CD8-positive, alpha-beta memory T cell (primary cell): ENCODE data around the gene ITGB1BP1. TPM values are rescaled to one million over a fixed set of nuclear protein-coding genes. Genes with fewer than 3 reads are reported as not detected.
"Not testable (repeated sequence)": the region's sequence is repeated elsewhere in the genome, so short reads cannot be mapped to it uniquely, and the experiment has no call there.

Experiments used
- CTCF ChIA-PET: fragments of 350-600 bp; sonication (Branson Sonifier 250); formaldehyde crosslinking; loops from one replicate; lab custom pipeline; 2021; ENCODE audit warnings: antibody characterized with exemption; lab: Charles Lee
- POLR2A ChIA-PET: fragments of 350-600 bp; sonication (Branson Sonifier 250); formaldehyde crosslinking; loops from one replicate; lab custom pipeline; 2021; ENCODE audit warnings: antibody characterized with exemption; lab: Charles Lee
- DNase-seq, 5 donors: peaks; one replicate each; pipeline versions ENCODE4 v3.0.0 to v3.0.0-alpha.2; 2020 to 2022; ENCODE audit warnings: mixed read lengths in 1 of 5
- H3K27ac ChIP-seq: one replicate; pipeline ENCODE4 v1.7.0; 2013; ENCODE audit warnings: low read depth, mild to moderate bottlenecking, low read length, moderate library complexity
- H3K27me3 ChIP-seq: 2 replicates; pipeline ENCODE4 v1.7.0; 2013; ENCODE audit warnings: low read length, mild to moderate bottlenecking; ENCODE audit not compliant: insufficient read depth, poor library complexity, severe bottlenecking
- H3K36me3 ChIP-seq: 2 replicates; pipeline ENCODE4 v1.7.0; 2013; ENCODE audit warnings: mild to moderate bottlenecking, low read length, moderate library complexity; ENCODE audit not compliant: insufficient read depth
- H3K4me1 ChIP-seq: 2 replicates; pipeline ENCODE4 v1.7.0; 2013; ENCODE audit warnings: mild to moderate bottlenecking, low read length, moderate library complexity; ENCODE audit not compliant: insufficient read depth
- H3K4me3 ChIP-seq: 2 replicates; pipeline ENCODE4 v1.7.0; 2013; ENCODE audit warnings: mild to moderate bottlenecking, low read length
- H3K9me3 ChIP-seq: 2 replicates; pipeline ENCODE4 v1.7.0; 2013; ENCODE audit warnings: mild to moderate bottlenecking, low read length
- H3K27ac Mint-ChIP-seq, 8 donors: one replicate each; pipeline ENCODE4 v1.8.0; 2020 to 2021; ENCODE audit warnings: mixed read lengths in 8 of 8, mild to moderate bottlenecking in 6 of 8, inconsistent platforms in 3 of 8, moderate library complexity in 3 of 8
- H3K27me3 Mint-ChIP-seq, 2 donors: one replicate each; pipeline ENCODE4 v1.8.0; 2020 to 2021; ENCODE audit warnings: mixed read lengths in 2 of 2, mild to moderate bottlenecking in 1 of 2, moderate library complexity in 1 of 2
- H3K36me3 Mint-ChIP-seq, 3 donors: one replicate each; pipeline ENCODE4 v1.8.0; 2020 to 2021; ENCODE audit warnings: mixed read lengths in 3 of 3, inconsistent platforms in 1 of 3, mild to moderate bottlenecking in 1 of 3
- H3K4me1 Mint-ChIP-seq, 3 donors: one replicate each; pipeline ENCODE4 v1.8.0; 2020 to 2021; ENCODE audit warnings: mixed read lengths in 3 of 3, inconsistent platforms in 1 of 3, mild to moderate bottlenecking in 1 of 3
- H3K4me3 Mint-ChIP-seq, 7 donors: one replicate each; pipeline ENCODE4 v1.8.0; 2020 to 2021; ENCODE audit warnings: mixed read lengths in 7 of 7, mild to moderate bottlenecking in 6 of 7, moderate library complexity in 4 of 7, inconsistent platforms in 2 of 7
- H3K9me3 Mint-ChIP-seq, 5 donors: one replicate each; pipeline ENCODE4 v1.8.0; 2020 to 2022; ENCODE audit warnings: mixed read lengths in 5 of 5, mild to moderate bottlenecking in 3 of 5, moderate library complexity in 2 of 5, inconsistent platforms in 1 of 5
- polyA plus RNA-seq: library from polyadenylated mRNA; unstranded; fragments of 300-500 nt; fragmentation: Illumina TruSeq; gene quantifications from one replicate; pipeline ENCODE4 v1.2.3, GENCODE V29; 2021
- total RNA-seq, 2 experiments: library from RNA; stranded (reverse); gene quantifications; one replicate each; pipeline ENCODE4 v1.2.3, GENCODE V29; 2021

ITGB1BP1 gene
- total and polyA plus RNA-seq, 3 experiments from 2014 or later: 185 to 200 (median 195) TPM

DNA sequence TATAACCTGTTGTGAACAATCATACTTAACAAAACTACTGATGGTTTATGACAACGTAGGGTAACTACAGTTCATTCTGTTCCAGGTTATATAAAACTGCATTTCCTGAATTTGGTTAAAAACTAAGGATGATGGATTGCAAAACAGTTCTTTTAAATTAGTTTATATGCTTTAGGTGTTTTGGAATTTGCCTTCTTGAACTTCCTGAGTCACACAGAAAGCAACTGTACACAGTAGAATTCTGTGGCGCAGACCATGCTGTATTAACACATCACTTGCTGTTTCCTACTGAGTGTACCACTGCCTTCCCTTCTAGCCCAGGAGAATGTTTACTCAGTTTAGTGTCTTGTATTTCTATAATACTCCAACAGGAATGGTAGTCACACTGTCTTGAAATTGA, 19.4 kb downstream of the ITGB1BP1 start:
- H3K4me1 ChIP-seq: no peaks in the 10 kb centered on the region
- Mint-ChIP-seq H3K36me3 (peaks cover 0 to 30% (median 13%) of the 10 kb centered on the region in 3 donors), H3K4me3 (no peak overlapping the region), H3K27ac (no peak overlapping the region), H3K27me3 (peaks cover 0 to 2% of the 10 kb centered on the region in 2 donors), H3K9me3 (no peaks in the 10 kb centered on the region), H3K4me1 (peaks cover 0 to 4% (median 0%) of the 10 kb centered on the region in 3 donors)
- no peak overlapping the region for H3K4me3 ChIP-seq
- H3K36me3 ChIP-seq: peaks cover 14% of the 10 kb centered on the region
- no peak overlapping the region for H3K27ac ChIP-seq
- ChIA-PET CTCF (no interaction called here), POLR2A (no interaction called here)
- no peak for DNase-seq
- H3K27me3 ChIP-seq: no peaks in the 10 kb centered on the region
- no peaks in the 10 kb centered on the region for H3K9me3 ChIP-seq

DNA sequence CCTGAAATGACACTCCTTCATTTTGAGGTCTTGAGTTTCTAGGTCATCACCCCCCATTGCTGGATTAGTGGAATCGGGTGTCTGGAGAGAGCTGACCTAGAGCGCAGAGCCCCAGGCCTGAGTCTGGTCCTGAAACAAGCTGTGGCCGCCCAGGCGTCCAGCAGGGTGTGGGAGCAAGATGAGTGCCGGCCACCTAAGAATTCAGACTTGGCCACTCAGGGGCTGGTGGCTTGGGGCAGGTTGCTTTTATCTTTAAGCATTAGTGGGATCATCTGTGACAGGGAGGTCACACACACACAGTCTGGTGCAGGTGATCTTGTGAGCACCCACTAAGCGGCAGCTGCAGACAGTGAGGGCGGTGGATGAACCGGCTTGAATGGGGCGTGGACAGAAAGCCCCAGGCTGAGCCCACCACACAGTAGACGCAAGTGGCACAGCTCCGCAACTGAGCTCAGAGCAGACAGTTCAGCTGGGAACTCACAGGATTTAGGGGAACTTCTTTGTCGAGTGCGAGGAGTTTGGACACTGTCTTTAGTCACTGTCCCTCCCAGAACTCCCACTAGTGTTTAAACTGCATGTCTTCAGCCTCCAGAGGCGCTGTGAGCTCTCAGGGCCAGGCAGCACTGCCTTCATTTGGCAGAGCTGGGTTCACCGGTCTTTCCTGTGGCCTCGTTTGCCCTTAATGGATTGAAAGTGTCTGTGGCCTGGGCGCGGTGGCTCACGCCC, 21.5 kb downstream of the ITGB1BP1 start:
- Histone ChIP-seq H3K9me3 (no peaks in the 10 kb centered on the region), H3K27me3 (no peaks in the 10 kb centered on the region), H3K4me1 (no peaks in the 10 kb centered on the region), H3K36me3 (peaks cover 3% of the 10 kb centered on the region), H3K27ac (no peak overlapping the region), H3K4me3 (no peak overlapping the region)
- Mint-ChIP-seq H3K27ac (no peak overlapping the region), H3K4me1 (peaks cover 0 to 4% (median 0%) of the 10 kb centered on the region in 3 donors), H3K27me3 (peaks cover 0 to 1% of the 10 kb centered on the region in 2 donors), H3K9me3 (no peaks in the 10 kb centered on the region), H3K36me3 (peaks cover 0 to 10% (median 6%) of the 10 kb centered on the region in 3 donors), H3K4me3 (no peak overlapping the region)
- POLR2A ChIA-PET: no interaction called here
- DNase-seq: no peak
- CTCF ChIA-PET: no interaction called here

DNA sequence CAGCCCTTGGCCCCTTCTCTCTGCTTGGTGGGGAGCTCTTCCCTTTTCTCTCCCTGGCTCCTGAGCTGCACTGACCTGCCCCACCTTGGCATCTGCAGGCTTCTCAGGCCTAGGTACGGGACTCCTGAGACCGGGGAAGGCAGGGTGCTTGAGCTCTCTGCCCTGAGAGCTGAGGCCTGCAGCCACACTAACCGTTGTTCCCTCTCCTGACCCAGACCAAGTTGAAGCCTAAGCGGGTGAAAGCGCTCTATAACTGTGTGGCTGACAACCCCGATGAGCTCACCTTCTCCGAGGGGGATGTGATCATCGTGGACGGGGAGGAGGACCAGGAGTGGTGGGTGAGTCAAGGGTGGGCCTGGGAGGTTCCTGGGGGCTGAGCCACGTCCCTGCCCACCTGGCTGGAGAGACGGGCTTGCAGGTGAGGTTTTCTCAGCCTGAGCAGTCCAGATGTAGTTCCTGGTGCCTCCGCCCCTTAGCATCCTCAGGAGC, 22.2 kb downstream of the ITGB1BP1 start:
- no peaks in the 10 kb centered on the region for H3K4me1 ChIP-seq
- H3K4me3 ChIP-seq: no peak overlapping the region
- DNase-seq: no peak
- H3K36me3 ChIP-seq: no peaks in the 10 kb centered on the region
- H3K27ac Mint-ChIP-seq: peak overlapping the region in 1 of 8 donors; percentile 75
- H3K27ac ChIP-seq: no peak overlapping the region
- peaks cover 0 to 6% (median 5%) of the 10 kb centered on the region in 3 donors for H3K36me3 Mint-ChIP-seq
- ChIA-PET CTCF (no interaction called here), POLR2A (no interaction called here)
- peaks cover 0 to 1% of the 10 kb centered on the region in 2 donors for H3K27me3 Mint-ChIP-seq
- no peaks in the 10 kb centered on the region for H3K9me3 ChIP-seq
- H3K4me1 Mint-ChIP-seq: peaks cover 0 to 4% (median 0%) of the 10 kb centered on the region in 3 donors
- H3K27me3 ChIP-seq: no peaks in the 10 kb centered on the region
- H3K9me3 Mint-ChIP-seq: no peaks in the 10 kb centered on the region
- H3K4me3 Mint-ChIP-seq: no peak overlapping the region

DNA sequence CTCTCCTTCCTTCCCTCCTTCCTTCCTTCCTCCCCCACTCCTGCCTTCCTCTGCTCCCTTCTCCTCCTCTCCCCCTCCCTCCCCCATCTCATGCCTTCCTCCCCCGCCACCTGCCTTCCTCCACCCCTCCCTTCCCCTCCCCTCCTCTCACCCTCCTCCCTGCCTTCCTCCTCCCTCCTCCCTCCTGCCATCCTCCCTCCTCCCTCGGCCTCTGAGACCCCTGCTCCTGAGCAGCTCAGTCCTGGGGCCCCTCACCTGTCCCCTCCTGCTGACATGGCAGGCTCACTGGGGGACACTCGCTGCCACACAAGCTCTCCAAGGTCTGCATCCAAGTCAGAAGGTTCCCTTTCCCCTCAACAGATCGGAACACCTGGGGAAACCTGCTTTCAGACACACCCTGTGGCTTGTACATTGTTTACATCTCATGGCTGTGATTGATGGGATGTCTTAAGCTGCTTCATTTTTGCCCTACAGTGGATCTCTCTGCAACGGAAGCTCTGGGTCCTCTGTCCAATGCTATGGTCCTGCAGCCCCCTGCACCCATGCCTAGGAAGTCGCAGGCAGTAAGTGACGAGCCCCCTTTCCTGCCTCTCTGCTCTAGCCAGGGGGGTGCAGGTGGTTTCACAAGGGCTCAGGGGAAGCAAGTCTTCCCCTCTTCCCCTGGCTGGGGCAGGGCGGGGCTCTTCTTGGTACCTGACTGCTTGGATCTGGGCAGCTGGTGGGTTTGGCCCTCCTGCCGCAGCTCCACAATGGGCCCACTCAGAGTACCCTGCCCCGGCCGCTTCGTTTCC, 22.9 kb downstream of the ITGB1BP1 start:
- no peaks in the 10 kb centered on the region for H3K9me3 ChIP-seq
- H3K4me3 ChIP-seq: no peak overlapping the region
- DNase-seq: no peak
- Mint-ChIP-seq H3K4me1 (peaks cover 0 to 4% (median 0%) of the 10 kb centered on the region in 3 donors), H3K27ac (peak overlapping the region in 2 of 8 donors; percentile 54 to 88), H3K36me3 (peaks cover 0 to 5% (median 3%) of the 10 kb centered on the region in 3 donors), H3K9me3 (no peaks in the 10 kb centered on the region), H3K27me3 (peaks cover 0 to 1% of the 10 kb centered on the region in 2 donors), H3K4me3 (no peak overlapping the region)
- no peak overlapping the region for H3K27ac ChIP-seq
- ChIA-PET CTCF (no interaction called here), POLR2A (no interaction called here)
- no peaks in the 10 kb centered on the region for H3K27me3 ChIP-seq
- H3K4me1 ChIP-seq: no peaks in the 10 kb centered on the region
- H3K36me3 ChIP-seq: no peaks in the 10 kb centered on the region

DNA sequence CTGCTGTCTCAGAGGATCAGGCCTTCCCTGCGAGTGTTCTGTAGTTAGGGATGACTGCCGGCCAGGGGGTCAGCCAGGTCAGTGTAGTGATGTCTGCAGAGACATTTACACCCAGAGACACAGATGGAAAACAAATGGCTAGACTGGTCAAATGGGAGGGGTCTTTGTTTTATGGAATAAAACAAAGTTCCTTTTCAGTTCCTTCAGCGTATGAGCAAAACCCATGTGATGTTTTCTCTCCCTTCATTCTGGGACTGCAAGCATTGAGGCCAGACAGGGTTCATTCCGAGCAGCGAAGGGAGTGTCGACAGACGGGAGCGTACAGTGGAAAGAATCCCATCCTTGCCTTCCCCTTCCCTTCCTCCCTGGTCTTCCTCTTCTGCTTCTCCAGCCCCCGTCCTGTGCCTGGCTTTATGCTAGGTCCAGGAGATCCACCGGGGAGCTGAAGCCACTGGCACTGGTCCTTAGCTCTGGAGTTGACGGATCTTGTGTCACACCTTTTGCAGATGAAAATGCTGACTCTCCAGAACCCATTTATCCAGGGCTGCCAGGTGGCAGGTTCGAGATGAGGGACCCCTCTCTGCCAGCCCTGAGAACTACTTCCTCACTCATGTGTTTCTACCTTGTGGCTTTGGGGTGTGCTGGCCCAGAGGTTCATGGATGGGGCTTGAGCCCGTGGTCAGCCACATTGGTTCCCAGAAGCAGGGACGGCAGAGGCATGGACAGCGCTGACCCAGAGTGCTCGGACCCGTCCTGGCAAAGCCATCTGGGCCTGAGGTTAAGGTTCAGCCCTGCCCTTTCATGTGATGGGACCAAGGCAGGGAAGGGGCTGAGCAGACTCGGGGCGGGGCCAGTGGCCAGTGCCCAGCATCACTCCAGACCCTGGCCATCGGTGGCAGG, 24.2 kb downstream of the ITGB1BP1 start:
- no peaks in the 10 kb centered on the region for H3K9me3 Mint-ChIP-seq
- Histone ChIP-seq H3K36me3 (no peaks in the 10 kb centered on the region), H3K4me3 (no peak overlapping the region), H3K4me1 (no peaks in the 10 kb centered on the region), H3K27ac (no peak overlapping the region), H3K9me3 (no peaks in the 10 kb centered on the region), H3K27me3 (no peaks in the 10 kb centered on the region)
- ChIA-PET CTCF (no interaction called here), POLR2A (no interaction called here)
- peaks cover 0 to 1% of the 10 kb centered on the region in 2 donors for H3K27me3 Mint-ChIP-seq
- H3K4me1 Mint-ChIP-seq: peaks cover 0 to 4% (median 0%) of the 10 kb centered on the region in 3 donors
- no peak for DNase-seq
- H3K27ac Mint-ChIP-seq: peak overlapping the region in 2 of 8 donors; percentile 29 to 48
- H3K4me3 Mint-ChIP-seq: no peak overlapping the region
- peaks cover 0 to 3% (median 3%) of the 10 kb centered on the region in 3 donors for H3K36me3 Mint-ChIP-seq

DNA sequence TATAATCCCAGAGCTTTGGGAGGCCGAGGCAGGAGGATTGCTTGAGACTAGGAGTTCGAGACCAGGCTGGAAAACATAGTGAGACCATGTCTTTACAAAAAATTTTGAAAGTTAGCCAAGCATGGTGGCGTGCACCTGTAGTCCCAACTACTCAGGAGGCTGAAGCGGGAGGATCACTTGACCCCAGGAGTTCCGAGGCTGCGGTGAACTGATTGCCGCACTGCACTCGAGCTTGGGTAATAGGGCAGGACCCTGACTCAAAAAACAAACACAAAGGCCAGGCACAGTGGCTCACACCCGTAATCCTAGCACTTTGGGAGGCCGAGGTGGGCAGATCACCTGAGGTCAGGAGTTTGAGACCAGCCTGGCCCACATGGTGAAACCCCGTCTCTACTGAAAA, 25.1 kb downstream of the ITGB1BP1 start:
- H3K4me3 Mint-ChIP-seq, H3K27me3 Mint-ChIP-seq, H3K27ac ChIP-seq, H3K9me3 ChIP-seq, DNase-seq, H3K4me1 Mint-ChIP-seq, H3K36me3 ChIP-seq, H3K36me3 Mint-ChIP-seq, H3K27me3 ChIP-seq, H3K4me3 ChIP-seq, H3K4me1 ChIP-seq, POLR2A ChIA-PET, H3K9me3 Mint-ChIP-seq, CTCF ChIA-PET: not testable (repeated sequence)
- peak overlapping the region in 1 of 8 donors; percentile 47 for H3K27ac Mint-ChIP-seq

DNA sequence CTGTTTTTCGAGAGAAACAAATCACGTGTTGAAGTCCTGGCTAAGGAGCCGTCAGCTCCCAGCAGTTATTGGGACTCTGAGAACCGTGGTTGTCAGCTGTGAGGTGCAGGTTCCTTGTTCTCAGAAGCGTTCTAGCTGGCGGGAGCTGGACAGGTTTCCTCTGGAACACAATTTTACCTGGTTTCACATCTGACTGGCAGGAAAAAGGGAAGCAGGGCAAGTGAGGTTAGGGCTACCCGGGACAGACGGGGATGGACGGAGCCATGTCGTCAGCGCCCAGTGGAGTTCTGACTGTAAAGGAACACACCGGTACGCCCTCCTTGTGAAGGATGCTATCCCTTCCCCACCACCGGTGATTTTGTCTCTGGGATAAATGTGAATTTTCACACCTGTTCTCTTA, 26.1 kb downstream of the ITGB1BP1 start:
- ChIA-PET POLR2A (no interaction called here), CTCF (no interaction called here)
- Mint-ChIP-seq H3K4me3 (no peak overlapping the region), H3K27ac (no peak overlapping the region), H3K4me1 (peaks cover 0 to 4% (median 0%) of the 10 kb centered on the region in 3 donors), H3K36me3 (no peaks in the 10 kb centered on the region), H3K9me3 (no peaks in the 10 kb centered on the region), H3K27me3 (peaks cover 0 to 1% of the 10 kb centered on the region in 2 donors)
- Histone ChIP-seq H3K27ac (no peak overlapping the region), H3K4me1 (no peaks in the 10 kb centered on the region), H3K36me3 (no peaks in the 10 kb centered on the region), H3K27me3 (no peaks in the 10 kb centered on the region), H3K9me3 (no peaks in the 10 kb centered on the region), H3K4me3 (no peak overlapping the region)
- DNase-seq: no peak
